Measurements from ENCODE around the gene ATP1A1.
A peak's percentile ranks its signal among the peaks of the same experiment; 100 is the strongest.

DNA sequence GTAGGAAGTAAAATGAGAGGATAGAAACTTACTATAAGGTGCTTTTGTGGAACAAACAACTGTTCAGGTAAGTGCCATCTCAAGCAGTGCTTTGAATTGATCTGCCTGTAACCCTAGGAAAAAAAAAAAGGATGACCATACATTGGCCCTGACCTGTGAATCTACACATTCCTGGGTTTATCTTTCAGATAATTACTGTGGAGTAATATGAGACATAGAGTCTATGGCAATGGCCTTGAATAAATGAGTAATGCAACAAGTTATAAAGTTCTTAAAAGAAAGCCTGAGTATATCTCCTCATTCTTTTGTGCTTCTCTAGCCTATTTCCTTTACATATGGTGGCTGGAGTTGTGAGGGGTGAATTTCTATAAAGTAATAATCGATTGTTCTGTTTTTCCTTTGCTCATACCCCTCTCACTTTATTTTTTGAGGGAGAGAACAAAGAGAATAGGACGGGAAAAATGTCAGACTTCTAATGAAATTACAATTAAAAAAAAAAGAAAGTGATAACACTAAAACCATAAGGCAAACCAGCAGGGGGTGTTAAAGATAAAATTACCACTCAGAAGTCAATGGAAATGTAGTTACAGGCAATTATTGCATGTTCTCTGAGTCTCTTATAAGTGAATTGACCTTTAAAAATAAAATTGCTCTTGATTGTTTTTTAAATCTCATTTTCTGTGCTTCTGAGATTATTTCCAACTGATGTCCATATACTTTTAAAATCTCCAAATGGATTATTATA, 12.4 kb upstream of the ATP1A1 start:
- TF ChIP-seq POLR2A (IDR thresholded peaks at IDR 0.05) = no peak
- TF ChIP-seq, protein P1, sequence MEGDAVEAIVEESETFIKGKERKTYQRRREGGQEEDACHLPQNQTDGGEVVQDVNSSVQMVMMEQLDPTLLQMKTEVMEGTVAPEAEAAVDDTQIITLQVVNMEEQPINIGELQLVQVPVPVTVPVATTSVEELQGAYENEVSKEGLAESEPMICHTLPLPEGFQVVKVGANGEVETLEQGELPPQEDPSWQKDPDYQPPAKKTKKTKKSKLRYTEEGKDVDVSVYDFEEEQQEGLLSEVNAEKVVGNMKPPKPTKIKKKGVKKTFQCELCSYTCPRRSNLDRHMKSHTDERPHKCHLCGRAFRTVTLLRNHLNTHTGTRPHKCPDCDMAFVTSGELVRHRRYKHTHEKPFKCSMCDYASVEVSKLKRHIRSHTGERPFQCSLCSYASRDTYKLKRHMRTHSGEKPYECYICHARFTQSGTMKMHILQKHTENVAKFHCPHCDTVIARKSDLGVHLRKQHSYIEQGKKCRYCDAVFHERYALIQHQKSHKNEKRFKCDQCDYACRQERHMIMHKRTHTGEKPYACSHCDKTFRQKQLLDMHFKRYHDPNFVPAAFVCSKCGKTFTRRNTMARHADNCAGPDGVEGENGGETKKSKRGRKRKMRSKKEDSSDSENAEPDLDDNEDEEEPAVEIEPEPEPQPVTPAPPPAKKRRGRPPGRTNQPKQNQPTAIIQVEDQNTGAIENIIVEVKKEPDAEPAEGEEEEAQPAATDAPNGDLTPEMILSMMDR (IDR thresholded peaks at IDR 0.05) = peak in 1 of 3 experiments; percentile 22

Data from vagina (tissue), 2 donors.